Tibial nerve (tissue), 4 donors: ENCODE measurements around the gene MEF2D. TPM values are rescaled to one million over a fixed set of nuclear protein-coding genes. Genes with fewer than 3 reads are reported as not detected.

Experiments used
- DNase-seq, 2 donors: peaks; one replicate each; pipeline ENCODE4 v3.0.0-alpha.2; 2019; ENCODE audit warnings: low spot score in 2 of 2
- H3K27ac ChIP-seq, 4 donors: fragments of 200-600 bp; sonication (generic) in 3 of 4; one replicate each; pipeline ENCODE4 v1.5.1; 2017 to 2019; ENCODE audit warnings: mild to moderate bottlenecking in 1 of 4
- H3K27me3 ChIP-seq, 2 donors: fragments of 200-600 bp; sonication (generic) in 1 of 2; one replicate each; pipeline versions ENCODE4 v1.5.1 to v1.6.0; 2017 to 2019
- H3K36me3 ChIP-seq, 3 donors: fragments of 200-600 bp; sonication (generic); one replicate each; pipeline ENCODE4 v1.5.1; 2018 to 2019
- H3K4me1 ChIP-seq, 4 donors: fragments of 200-600 bp; sonication (generic) in 3 of 4; one replicate each; pipeline ENCODE4 v1.5.1; 2017 to 2019
- H3K4me3 ChIP-seq, 4 donors: fragments of 200-600 bp; sonication (generic) in 3 of 4; one replicate each; pipeline ENCODE4 v1.5.1; 2017 to 2019; ENCODE audit warnings: mild to moderate bottlenecking in 1 of 4, moderate library complexity in 1 of 4
- H3K9me3 ChIP-seq, 4 donors: fragments of 200-600 bp; sonication (generic) in 3 of 4; one replicate each; pipeline ENCODE4 v1.5.1; 2017 to 2019
- CTCF ChIP-seq, 5 experiments: fragments of 200-600 bp in 3 of 5; fragments of 450-650 bp in 2 of 5; sonication (generic) in 3 of 5; IDR thresholded peaks; one replicate each; pipeline ENCODE4 v1.5.1; 2016 to 2019; ENCODE audit warnings: antibody characterized with exemption in 5 of 5, mild to moderate bottlenecking in 3 of 5, moderate library complexity in 2 of 5
- EP300 ChIP-seq, 2 donors: sonication (generic); formaldehyde crosslinking; IDR thresholded peaks; one replicate each; pipeline ENCODE4 v1.6.1; 2017; ENCODE audit warnings: antibody characterized with exemption in 2 of 2, mild to moderate bottlenecking in 1 of 2
- POLR2A ChIP-seq, 2 donors: fragments of 450-650 bp; IDR thresholded peaks; one replicate each; pipeline ENCODE4 v1.6.1; 2017; ENCODE audit warnings: antibody characterized with exemption in 2 of 2, mild to moderate bottlenecking in 2 of 2, moderate library complexity in 2 of 2
- WGBS, 2 donors: methylation state at CpG; one replicate each; pipeline ENCODE4 v1.1.5; 2018; 5-methylcytosine and 5-hydroxymethylcytosine counted together
- total RNA-seq, 4 donors: library from RNA; depleted of rRNA; stranded (reverse); fragments of >200 nt; gene quantifications; one replicate each; pipeline ENCODE4 v1.1.0, GENCODE V29; 2016

The MEF2D gene
- total RNA-seq, 4 donors from 2014 or later: 67.5 to 84.9 (median 70.8) TPM

- no peak for DNase-seq
These were observed 21.2 kb downstream of the MEF2D start for GRCh38 chr1:156479093-156480015.

GRCh38 chr1:156478250-156478627, 22.3 kb downstream of the MEF2D start:
- 55 to 71% methylated on average over 8 of the region's 8 CpGs for WGBS, 2 donors
- TF ChIP-seq POLR2A (IDR thresholded peaks at IDR 0.05) (no peak), CTCF (IDR thresholded peaks at IDR 0.05) (no peak), EP300 (IDR thresholded peaks at IDR 0.05) (peak in 1 of 2 donors; percentile 18)
- Histone ChIP-seq H3K36me3 (peaks cover 9 to 100% (median 42%) of the 10 kb centered on the region in 3 donors), H3K9me3 (no peaks in the 10 kb centered on the region), H3K4me1 (peaks cover 0 to 69% (median 35%) of the 10 kb centered on the region in 4 donors), H3K4me3 (no peak overlapping the region), H3K27ac (peak overlapping the region; percentile 62 to 94 (median 76)), H3K27me3 (no peaks in the 10 kb centered on the region)
- DNase-seq: no peak

More at GRCh38 chr1:156479093-156480015, 21.2 kb downstream of the MEF2D start:
- H3K4me3 ChIP-seq: no peak overlapping the region
- TF ChIP-seq POLR2A (IDR thresholded peaks at IDR 0.05): no peak
- no peak for TF ChIP-seq CTCF (IDR thresholded peaks at IDR 0.05)
- no peak for TF ChIP-seq EP300 (IDR thresholded peaks at IDR 0.05)
- peaks cover 0 to 80% (median 36%) of the 10 kb centered on the region in 4 donors for H3K4me1 ChIP-seq
- 78% methylated on average over 14 to 15 of the region's 15 CpGs for WGBS, 2 donors
- no peaks in the 10 kb centered on the region for H3K27me3 ChIP-seq
- no peaks in the 10 kb centered on the region for H3K9me3 ChIP-seq
- peak overlapping the region in 3 of 4 donors; percentile 65 to 94 (median 87) for H3K27ac ChIP-seq
- H3K36me3 ChIP-seq: peaks cover 9 to 94% (median 33%) of the 10 kb centered on the region in 3 donors

- Histone ChIP-seq H3K36me3 (peaks cover 9 to 100% (median 44%) of the 10 kb centered on the region in 3 donors), H3K4me1 (peaks cover 0 to 69% (median 35%) of the 10 kb centered on the region in 4 donors), H3K9me3 (no peaks in the 10 kb centered on the region), H3K4me3 (no peak overlapping the region), H3K27ac (peak overlapping the region; percentile 62 to 94 (median 76)), H3K27me3 (no peaks in the 10 kb centered on the region)
- no peak for DNase-seq
- TF ChIP-seq POLR2A (IDR thresholded peaks at IDR 0.05) (no peak), EP300 (IDR thresholded peaks at IDR 0.05) (peak in 1 of 2 donors; percentile 7), CTCF (IDR thresholded peaks at IDR 0.05) (no peak)
- 28 to 52% methylated on average over 3 of the region's 3 CpGs for WGBS, 2 donors
These were observed 22.9 kb downstream of the MEF2D start for GRCh38 chr1:156477526-156478249.

DNA sequence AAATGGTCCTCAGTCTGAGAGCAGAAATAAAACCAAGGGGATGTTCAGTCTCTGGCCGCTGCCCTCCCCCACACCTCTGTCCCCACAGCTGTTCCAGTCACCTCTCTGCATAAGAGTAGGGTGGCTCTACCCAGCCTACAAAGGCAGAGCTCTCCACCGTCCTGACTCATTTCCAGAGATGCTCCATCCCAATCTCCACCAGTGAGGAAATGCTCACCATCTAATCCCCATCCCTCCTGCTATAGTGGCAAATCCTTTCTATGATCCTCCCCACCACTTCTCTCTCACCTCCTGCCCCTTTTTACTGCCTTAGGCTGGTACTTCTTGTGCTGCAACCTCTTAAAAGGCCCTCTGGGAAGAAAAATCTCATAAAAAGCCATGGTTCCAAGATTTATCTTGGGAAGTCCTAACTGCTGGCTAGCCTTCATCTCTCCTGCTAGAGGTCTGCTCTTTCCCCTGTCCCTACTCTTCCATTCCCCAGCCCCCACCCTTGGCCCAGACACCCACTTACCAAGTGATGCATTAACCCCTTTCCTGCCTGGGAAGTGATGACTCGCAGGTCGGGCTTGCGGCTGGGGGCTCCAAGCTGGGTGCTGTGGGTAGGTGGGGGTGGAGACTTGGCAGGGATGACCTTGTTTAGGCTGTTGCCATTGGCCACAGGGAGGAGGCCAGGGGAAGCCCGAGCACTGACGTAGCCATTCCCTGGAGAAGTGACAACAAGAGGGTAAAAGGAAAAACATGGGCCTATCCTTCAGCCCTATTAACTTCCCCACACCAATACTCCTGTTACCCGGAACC, 23.9 kb downstream of the MEF2D start:
- Histone ChIP-seq H3K9me3 (no peaks in the 10 kb centered on the region), H3K4me1 (peaks cover 0 to 67% (median 35%) of the 10 kb centered on the region in 4 donors), H3K27ac (peak overlapping the region; percentile 62 to 94 (median 76)), H3K4me3 (no peak overlapping the region), H3K27me3 (no peaks in the 10 kb centered on the region), H3K36me3 (peaks cover 9 to 100% (median 48%) of the 10 kb centered on the region in 3 donors)
- no peak for DNase-seq
- WGBS, 2 donors: 31 to 35% methylated on average over 8 of the region's 8 CpGs
- TF ChIP-seq CTCF (IDR thresholded peaks at IDR 0.05) (no peak), POLR2A (IDR thresholded peaks at IDR 0.05) (no peak), EP300 (IDR thresholded peaks at IDR 0.05) (no peak)
